ENCODE results near the gene MYO18B.

The MYO18B gene

GRCh38 chr22:26031641-26032040 lies 289.7 kb downstream of the MYO18B start:
- Histone ChIP-seq H3K27me3 (ENCODE audit: low read depth, low read length) (no peaks in the 10 kb centered on the region), H3K9ac (ENCODE audit: low read length) (no peak overlapping the region), H3K36me3 (replicated peaks; ENCODE audit: low read depth, low read length) (peaks cover 58% of the 10 kb centered on the region), H3K27ac (ENCODE audit: low read length) (no peak overlapping the region), H4K20me1 (ENCODE audit: insufficient read depth, low read length) (peaks cover 4% of the 10 kb centered on the region), H3K9me3 (ENCODE audit: insufficient read depth, low read length) (peaks cover 9% of the 10 kb centered on the region; the same call in 1 of the 2 replicates), H3K4me1 (ENCODE audit: low read length) (no peaks in the 10 kb centered on the region), H3K79me2 (ENCODE audit: low read length) (no peaks in the 10 kb centered on the region), H3K4me3 (ENCODE audit: low read length) (no peak overlapping the region), H3K4me2 (ENCODE audit: low read length) (no peak overlapping the region), H2AFZ (ENCODE audit: low read depth, low read length) (no peak overlapping the region)
- TF ChIP-seq CTCF (IDR thresholded peaks at IDR 0.05; ENCODE audit: low read depth, low read length) (no peak), EZH2phosphoT487 (IDR thresholded peaks at IDR 0.05; ENCODE audit: low read depth) (no peak)

- Histone ChIP-seq H3K27ac (ENCODE audit: low read length) (no peak overlapping the region), H4K20me1 (ENCODE audit: insufficient read depth, low read length) (peaks cover 4% of the 10 kb centered on the region), H3K36me3 (replicated peaks; ENCODE audit: low read depth, low read length) (peaks cover 49% of the 10 kb centered on the region), H3K27me3 (ENCODE audit: low read depth, low read length) (no peaks in the 10 kb centered on the region), H2AFZ (ENCODE audit: low read depth, low read length) (no peak overlapping the region), H3K4me3 (ENCODE audit: low read length) (no peak overlapping the region), H3K79me2 (ENCODE audit: low read length) (no peaks in the 10 kb centered on the region), H3K4me1 (ENCODE audit: low read length) (no peaks in the 10 kb centered on the region), H3K9ac (ENCODE audit: low read length) (no peak overlapping the region), H3K4me2 (ENCODE audit: low read length) (no peak overlapping the region), H3K9me3 (ENCODE audit: insufficient read depth, low read length) (peaks cover 9% of the 10 kb centered on the region; the same call in 1 of the 2 replicates)
- TF ChIP-seq EZH2phosphoT487 (IDR thresholded peaks at IDR 0.05; ENCODE audit: low read depth), result no peak
- TF ChIP-seq CTCF (IDR thresholded peaks at IDR 0.05; ENCODE audit: low read depth, low read length), result no peak
These were observed 291.1 kb downstream of the MYO18B start for GRCh38 chr22:26033071-26033470.

GRCh38 chr22:26033586-26033985 lies 291.6 kb downstream of the MYO18B start:
- Histone ChIP-seq H3K79me2 (ENCODE audit: low read length) (no peaks in the 10 kb centered on the region), H3K27me3 (ENCODE audit: low read depth, low read length) (no peaks in the 10 kb centered on the region), H3K4me2 (ENCODE audit: low read length) (no peak overlapping the region)

GRCh38 chr22:26035523-26035922 lies 293.5 kb downstream of the MYO18B start:
- Histone ChIP-seq H3K4me3 (ENCODE audit: low read length) (no peak overlapping the region), H3K79me2 (ENCODE audit: low read length) (no peaks in the 10 kb centered on the region), H3K36me3 (replicated peaks; ENCODE audit: low read depth, low read length) (peaks cover 34% of the 10 kb centered on the region), H3K4me1 (ENCODE audit: low read length) (no peaks in the 10 kb centered on the region), H3K4me2 (ENCODE audit: low read length) (no peak overlapping the region), H3K9me3 (ENCODE audit: insufficient read depth, low read length) (peaks cover 9% of the 10 kb centered on the region; the same call in 1 of the 2 replicates), H3K27me3 (ENCODE audit: low read depth, low read length) (no peaks in the 10 kb centered on the region), H2AFZ (ENCODE audit: low read depth, low read length) (no peak overlapping the region), H3K27ac (ENCODE audit: low read length) (no peak overlapping the region), H4K20me1 (ENCODE audit: insufficient read depth, low read length) (peaks cover 2% of the 10 kb centered on the region), H3K9ac (ENCODE audit: low read length) (no peak overlapping the region)
- TF ChIP-seq EZH2phosphoT487 (IDR thresholded peaks at IDR 0.05; ENCODE audit: low read depth) (no peak), CTCF (IDR thresholded peaks at IDR 0.05; ENCODE audit: low read depth, low read length) (no peak)

More at GRCh38 chr22:26033586-26033985, 291.6 kb downstream of the MYO18B start:
- H3K9me3 ChIP-seq (ENCODE audit: insufficient read depth, low read length), result peaks cover 9% of the 10 kb centered on the region; the same call in 1 of the 2 replicates
- no peak overlapping the region for H3K27ac ChIP-seq (ENCODE audit: low read length)
- peaks cover 46% of the 10 kb centered on the region for H3K36me3 ChIP-seq (replicated peaks; ENCODE audit: low read depth, low read length)
- no peaks in the 10 kb centered on the region for H3K4me1 ChIP-seq (ENCODE audit: low read length)
- TF ChIP-seq CTCF (IDR thresholded peaks at IDR 0.05; ENCODE audit: low read depth, low read length) (no peak), EZH2phosphoT487 (IDR thresholded peaks at IDR 0.05; ENCODE audit: low read depth) (no peak)
- H3K4me3 ChIP-seq (ENCODE audit: low read length), result no peak overlapping the region
- no peak overlapping the region for H3K9ac ChIP-seq (ENCODE audit: low read length)
- peaks cover 4% of the 10 kb centered on the region for H4K20me1 ChIP-seq (ENCODE audit: insufficient read depth, low read length)
- no peak overlapping the region for H2AFZ ChIP-seq (ENCODE audit: low read depth, low read length)
